HCT116 (cell line): ENCODE results near the gene CDC42SE2. TPM values are rescaled to one million over a fixed set of nuclear protein-coding genes. Genes with fewer than 3 reads are reported as not detected.

Experiments used
- ATAC-seq: fragments of 200-7000 bp; cut with Tn5 transposase; 2 replicates; pipeline ENCODE4 v1.9.1; 2020; ENCODE audit warnings: mild to moderate bottlenecking, moderate library complexity
- BruUV-seq: library from RNA; stranded (reverse); fragments of 400-500 nt; replicated peaks from 2 replicates; lab custom pipeline; 2021; lab: Mats Ljungman, UMichigan
- CTCF ChIA-PET: fragments of 300-600 bp; sonication (Branson Sonifier 250); formaldehyde crosslinking; loops from one replicate; lab custom pipeline; 2021; ENCODE audit warnings: antibody characterized with exemption; lab: Charles Lee
- POLR2A ChIA-PET: fragments of 300-600, 350-600 bp; sonication (Branson Sonifier 250); formaldehyde crosslinking; loops from one replicate; lab custom pipeline; 2021; ENCODE audit warnings: antibody characterized with exemption; lab: Charles Lee
- RAD21 ChIA-PET, 2 experiments: fragments of 300-600 bp; sonication (Branson Sonifier 250); formaldehyde crosslinking; loops; one replicate each; lab custom pipeline; 2023; ENCODE audit warnings: low total read pairs in 2 of 2; ENCODE audit not compliant: uncharacterized antibody in 2 of 2, unreplicated experiment in 2 of 2, low non-redundant PET in 1 of 2; lab: Charles Lee
- DNase-seq: peaks from one replicate; pipeline ENCODE4 v3.0.0-alpha.2; 2010; ENCODE audit warnings: low read depth, low spot score
- H2AFZ ChIP-seq: fragments of 200-600 bp; shearing (Covaris generic), sonication (generic); 2 replicates; pipeline ENCODE4 v1.6.1; 2017; ENCODE audit warnings: low read depth, mixed run types, mixed read lengths, antibody characterized with exemption, low read length; ENCODE audit not compliant: poor library complexity, severe bottlenecking
- H3K27ac ChIP-seq: 2 replicates; pipeline ENCODE4 v1.5.1; 2012; ENCODE audit warnings: low read depth, low read length
- H3K27me3 ChIP-seq: fragments of 200-600 bp; sonication (generic); 2 replicates; pipeline ENCODE4 v1.6.1; 2016; ENCODE audit warnings: mixed run types, low read length, mixed read lengths; ENCODE audit not compliant: insufficient read depth
- H3K36me3 ChIP-seq, 2 experiments: fragments of 200-500 bp in 1 of 2; fragments of 200-600 bp in 1 of 2; sonication (Bioruptor generic) in 1 of 2; sonication (generic) in 1 of 2; 2 replicates each; pipeline versions ENCODE4 v1.5.1 to v1.6.1; 2014 to 2016; ENCODE audit warnings: low read length in 2 of 2, inconsistent platforms in 1 of 2, mixed read lengths in 1 of 2, mixed run types in 1 of 2; ENCODE audit not compliant: insufficient read depth in 2 of 2, control insufficient read depth in 1 of 2
- H3K4me1 ChIP-seq, 2 experiments: fragments of 200-600 bp in 1 of 2; sonication (generic) in 1 of 2; 2 replicates each; pipeline versions ENCODE4 v1.5.1 to v1.6.1; 2012 to 2017; ENCODE audit warnings: low read length in 2 of 2, inconsistent platforms in 1 of 2, mild to moderate bottlenecking in 1 of 2, mixed read lengths in 1 of 2, mixed run types in 1 of 2, moderate library complexity in 1 of 2; ENCODE audit not compliant: insufficient read depth in 2 of 2, control insufficient read depth in 1 of 2
- H3K4me2 ChIP-seq: fragments of 200-600 bp; sonication (generic); 2 replicates; pipeline ENCODE4 v1.6.1; 2017; ENCODE audit warnings: mixed run types, low read length, mixed read lengths
- H3K4me3 ChIP-seq, 2 experiments: fragments of 200-600 bp in 1 of 2; sonication (generic) in 1 of 2; replicated peaks in 1 of 2; 2 replicates each; pipeline ENCODE4 v1.5.1; 2011 to 2016; ENCODE audit warnings: low read length in 2 of 2, control low read depth in 1 of 2, low read depth in 1 of 2, mild to moderate bottlenecking in 1 of 2, mixed read lengths in 1 of 2, mixed run types in 1 of 2
- H3K79me2 ChIP-seq: fragments of 200-600 bp; sonication (generic); 2 replicates; pipeline ENCODE4 v1.6.1; 2017; ENCODE audit warnings: mild to moderate bottlenecking, mixed run types, low read length, moderate library complexity, mixed read lengths; ENCODE audit not compliant: insufficient read depth
- H3K9ac ChIP-seq: fragments of 200-600 bp; sonication (generic); 2 replicates; pipeline ENCODE4 v1.6.1; 2016; ENCODE audit warnings: low read length, mixed read lengths
- H3K9me2 ChIP-seq: fragments of 200-600 bp; sonication (generic), shearing (Covaris generic); 2 replicates; pipeline ENCODE4 v1.6.1; 2017; ENCODE audit warnings: mixed run types, mild to moderate bottlenecking, moderate library complexity; ENCODE audit not compliant: insufficient read depth
- H3K9me3 ChIP-seq, 2 experiments: fragments of 200-500 bp in 1 of 2; fragments of 200-600 bp in 1 of 2; sonication (Bioruptor generic) in 1 of 2; sonication (generic) in 1 of 2; 2 replicates each; pipeline ENCODE4 v1.6.1; 2014 to 2017; ENCODE audit warnings: low read length in 2 of 2, mixed read lengths in 2 of 2, inconsistent platforms in 1 of 2, low read depth in 1 of 2, mild to moderate bottlenecking in 1 of 2, mixed run types in 1 of 2, moderate library complexity in 1 of 2; ENCODE audit not compliant: control insufficient read depth in 1 of 2, insufficient read depth in 1 of 2
- H4K20me1 ChIP-seq: fragments of 200-600 bp; sonication (generic), shearing (Covaris generic); 2 replicates; pipeline ENCODE4 v1.6.1; 2017; ENCODE audit warnings: mixed run types, mild to moderate bottlenecking, moderate library complexity; ENCODE audit not compliant: insufficient read depth
- CEBPB ChIP-seq: IDR thresholded peaks from 2 replicates; pipeline ENCODE4 v1.6.1; 2012; ENCODE audit warnings: low read depth
- ELF1 ChIP-seq: IDR thresholded peaks from 2 replicates; pipeline ENCODE4 v1.6.1; 2012; ENCODE audit warnings: low read depth, borderline replicate concordance
- EZH2 ChIP-seq: fragments of 200-600 bp; sonication (generic); IDR thresholded peaks from 2 replicates; pipeline ENCODE4 v1.6.1; 2017; ENCODE audit warnings: antibody characterized with exemption, mixed run types
- FOSL1 ChIP-seq: IDR thresholded peaks from 2 replicates; pipeline ENCODE4 v1.6.1; 2012; ENCODE audit warnings: low read depth
- JUND ChIP-seq: IDR thresholded peaks from 2 replicates; pipeline ENCODE4 v1.6.1; 2012
- SIN3A ChIP-seq: IDR thresholded peaks from 2 replicates; pipeline ENCODE4 v1.6.1; 2012; ENCODE audit warnings: low read depth
- SP1 ChIP-seq: IDR thresholded peaks from 2 replicates; pipeline ENCODE4 v1.6.1; 2012; ENCODE audit warnings: low read depth
- YY1 ChIP-seq: IDR thresholded peaks from 2 replicates; pipeline ENCODE4 v1.6.1; 2011; ENCODE audit warnings: low read length, low read depth, moderate library complexity, mild to moderate bottlenecking; ENCODE audit not compliant: insufficient replicate concordance; ENCODE audit errors: extremely low read depth
- intact Hi-C: fragments of 100-400 bp; cut with micrococcal nuclease; formaldehyde crosslinking; loops from 2 replicates; pipeline ENCODE4 v1.10.0; 2022
- total RNA-seq: library from RNA; stranded (reverse); gene quantifications from one replicate; pipeline ENCODE4 v1.2.1, GENCODE V29; 2021; ENCODE audit not compliant: unreplicated experiment
- TF ChIP-seq, protein P1 (sequence below): IDR thresholded peaks from 2 replicates; pipeline ENCODE4 v1.6.1; 2012
- TF ChIP-seq, protein P2 (sequence below): IDR thresholded peaks from 2 replicates; pipeline ENCODE4 v1.6.1; 2012

The CDC42SE2 gene
- total RNA-seq, 1 experiment from 2014 or later, result 27.0 TPM

DNA sequence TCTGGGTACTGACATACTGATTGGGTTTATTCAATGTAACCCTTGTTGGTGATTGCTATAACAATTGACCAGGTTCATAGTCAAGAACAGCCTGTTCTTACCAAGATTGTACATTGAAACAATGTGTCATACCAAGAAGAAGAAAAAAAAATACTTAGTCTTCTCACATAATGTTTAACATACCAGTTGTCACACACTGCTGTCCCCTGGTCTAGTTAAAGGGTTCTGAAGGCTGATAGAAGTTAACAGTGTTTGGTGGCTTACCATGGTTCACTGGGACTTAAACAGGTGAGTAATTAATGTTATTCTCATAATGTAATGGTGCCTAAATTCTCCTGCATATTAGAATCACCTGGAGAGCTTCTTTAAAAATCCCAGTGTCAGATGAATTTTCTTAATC, 18.5 kb upstream of the CDC42SE2 start:
- Histone ChIP-seq H3K9me3 (0 out of 4 replicates have a peak, but pooled peaks cover 0 to 3% of the 10 kb centered on the region in 2 experiments), H3K4me3 (no peak overlapping the region), H3K4me2 (no peak overlapping the region), H4K20me1 (no peaks in the 10 kb centered on the region), H3K4me1 (peaks cover 0 to 13% of the 10 kb centered on the region in 2 experiments; a peak in 2 of 4 replicates), H3K27me3 (no peaks in the 10 kb centered on the region), H3K36me3 (no peaks in the 10 kb centered on the region), H3K9me2 (no peaks in the 10 kb centered on the region; the same call in 1 of the 2 replicates), H3K79me2 (no peaks in the 10 kb centered on the region), H3K27ac (no peak overlapping the region), H3K9ac (no peak overlapping the region), H2AFZ (no peak overlapping the region)
- CTCF ChIA-PET, result no interaction called here
- ATAC-seq, result no peak
- RAD21 ChIA-PET, result no interaction called here
- intact Hi-C loops, result no loop called here
- POLR2A ChIA-PET, result no interaction called here
- no TSS peak for BruUV-seq
- DNase-seq, result no peak
- TF ChIP-seq CEBPB, result no peak
- TF ChIP-seq YY1, result no peak
- no peak for TF ChIP-seq FOSL1

DNA sequence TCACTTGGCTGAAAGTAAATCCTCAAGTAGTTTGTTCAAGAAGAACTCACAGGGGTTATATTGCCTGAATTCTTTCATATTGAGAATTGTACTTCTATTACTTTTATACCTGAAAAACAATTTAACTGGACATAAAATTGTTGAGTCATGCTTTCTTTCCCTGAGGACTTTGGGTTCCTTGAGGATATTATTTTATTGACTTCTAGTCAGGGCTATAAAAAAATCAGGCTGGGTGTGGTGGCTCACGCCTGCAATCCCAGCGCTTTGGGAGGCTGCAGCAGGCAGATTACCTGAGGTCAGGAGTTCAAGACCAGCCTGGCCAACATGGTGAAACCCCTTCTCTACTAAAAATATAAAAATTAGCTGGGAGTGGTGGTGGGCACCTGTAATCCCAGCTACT, 17.9 kb upstream of the CDC42SE2 start:
- ChIA-PET CTCF (no interaction called here), POLR2A (no interaction called here)

More for the DNA sequence above, 17.9 kb upstream of the CDC42SE2 start:
- no peaks in the 10 kb centered on the region for H4K20me1 ChIP-seq
- no peak overlapping the region for H2AFZ ChIP-seq
- H3K4me1 ChIP-seq, result peaks cover 0 to 13% of the 10 kb centered on the region in 2 experiments; a peak in 2 of 4 replicates
- H3K9me2 ChIP-seq, result no peaks in the 10 kb centered on the region; the same call in 1 of the 2 replicates
- ATAC-seq, result no peak
- H3K9me3 ChIP-seq, result 0 out of 4 replicates have a peak, but pooled peaks cover 0 to 3% of the 10 kb centered on the region in 2 experiments
- H3K4me2 ChIP-seq, result no peak overlapping the region
- BruUV-seq, result no TSS peak
- no peaks in the 10 kb centered on the region for H3K36me3 ChIP-seq
- DNase-seq, result no peak
- H3K9ac ChIP-seq, result no peak overlapping the region
- H3K4me3 ChIP-seq, result no peak overlapping the region
- TF ChIP-seq YY1, result no peak
- TF ChIP-seq, protein P1, sequence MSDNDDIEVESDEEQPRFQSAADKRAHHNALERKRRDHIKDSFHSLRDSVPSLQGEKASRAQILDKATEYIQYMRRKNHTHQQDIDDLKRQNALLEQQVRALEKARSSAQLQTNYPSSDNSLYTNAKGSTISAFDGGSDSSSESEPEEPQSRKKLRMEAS, result no peak
- TF ChIP-seq ELF1, result no peak
- TF ChIP-seq, protein P2, sequence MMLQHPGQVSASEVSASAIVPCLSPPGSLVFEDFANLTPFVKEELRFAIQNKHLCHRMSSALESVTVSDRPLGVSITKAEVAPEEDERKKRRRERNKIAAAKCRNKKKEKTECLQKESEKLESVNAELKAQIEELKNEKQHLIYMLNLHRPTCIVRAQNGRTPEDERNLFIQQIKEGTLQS, result no peak
- TF ChIP-seq EZH2, result no peak
- no peak for TF ChIP-seq SIN3A
- no peak for TF ChIP-seq JUND
- no peak for TF ChIP-seq SP1
- no peaks in the 10 kb centered on the region for H3K27me3 ChIP-seq
- RAD21 ChIA-PET, result no interaction called here
- H3K27ac ChIP-seq, result no peak overlapping the region
- intact Hi-C loops, result no loop called here
- H3K79me2 ChIP-seq, result no peaks in the 10 kb centered on the region
